HEK293 (cell line): ENCODE results near the gene ZNF543.

Source experiments
- CTCF ChIA-PET: fragments of 350-600 bp; formaldehyde crosslinking; extraction: SDS; loops from one replicate; lab custom pipeline; 2021; ENCODE audit warnings: antibody characterized with exemption; lab: Yijun Ruan, JAX
- POLR2A ChIA-PET: fragments of 300-600 bp; formaldehyde crosslinking; extraction: SDS; loops from one replicate; lab custom pipeline; 2020; ENCODE audit warnings: antibody characterized with exemption, inconsistent platforms; lab: Yijun Ruan, JAX
- H3K27ac ChIP-seq: fragments of 200-500 bp; sonication (Bioruptor generic); 2 replicates; pipeline ENCODE4 v1.5.1; 2014; ENCODE audit warnings: low read depth, low read length, control low read depth, inconsistent platforms; ENCODE audit errors: extremely low read depth
- H3K36me3 ChIP-seq, 2 experiments: fragments of 200-500 bp in 1 of 2; sonication (Bioruptor generic) in 1 of 2; 1 replicate in 1 of 2; 2 replicates in 1 of 2; pipeline ENCODE4 v1.5.1; 2014 to 2017; ENCODE audit warnings: inconsistent platforms in 2 of 2, low read length in 2 of 2; ENCODE audit not compliant: control insufficient read depth in 2 of 2, insufficient read depth in 1 of 2
- H3K4me1 ChIP-seq: fragments of 200-500 bp; sonication (Bioruptor generic); 2 replicates; pipeline ENCODE4 v1.5.1; 2014; ENCODE audit warnings: mild to moderate bottlenecking, low read length, inconsistent platforms; ENCODE audit not compliant: control insufficient read depth, insufficient read depth
- H3K4me3 ChIP-seq: 2 replicates; pipeline ENCODE4 v1.5.1; 2011; ENCODE audit warnings: low read depth, mild to moderate bottlenecking, control low read depth, low read length, moderate library complexity
- H3K9me3 ChIP-seq: fragments of 200-500 bp; sonication (Bioruptor generic); 2 replicates; pipeline ENCODE4 v1.5.1; 2014; ENCODE audit warnings: low read depth, low read length, inconsistent platforms; ENCODE audit not compliant: control insufficient read depth, insufficient read depth
- FEZF1 ChIP-seq: fragments of 450-650 bp; formaldehyde crosslinking; IDR thresholded peaks from 2 replicates; pipeline ENCODE4 v1.5.1; 2016; ENCODE audit warnings: missing biosample characterization, missing genetic modification characterization
- IKZF3 ChIP-seq: fragments of 450-650 bp; IDR thresholded peaks from 2 replicates; pipeline ENCODE4 v1.5.0; 2018; ENCODE audit warnings: missing biosample characterization, mild to moderate bottlenecking, missing genetic modification characterization, moderate library complexity
- INSM2 ChIP-seq: fragments of 450-650 bp; formaldehyde crosslinking; IDR thresholded peaks from 2 replicates; pipeline ENCODE4 v1.5.1; 2016; ENCODE audit warnings: missing biosample characterization, missing genetic modification characterization
- KLF8 ChIP-seq: fragments of 450-650 bp; formaldehyde crosslinking; IDR thresholded peaks from 2 replicates; pipeline ENCODE4 v1.5.1; 2016; ENCODE audit warnings: missing biosample characterization, missing genetic modification characterization
- PATZ1 ChIP-seq: fragments of 450-650 bp; formaldehyde crosslinking; IDR thresholded peaks from 2 replicates; pipeline ENCODE4 v1.5.1; 2016; ENCODE audit warnings: missing biosample characterization, missing genetic modification characterization
- SALL2 ChIP-seq: fragments of 450-650 bp; formaldehyde crosslinking; IDR thresholded peaks from 2 replicates; pipeline ENCODE4 v1.5.0; 2017; ENCODE audit warnings: missing biosample characterization, mild to moderate bottlenecking, missing genetic modification characterization, borderline replicate concordance
- SP3 ChIP-seq: fragments of 450-650 bp; formaldehyde crosslinking; IDR thresholded peaks from 2 replicates; pipeline ENCODE4 v1.5.1; 2016; ENCODE audit warnings: missing biosample characterization, missing genetic modification characterization
- ZBTB49 ChIP-seq: fragments of 450-650 bp; formaldehyde crosslinking; IDR thresholded peaks from 2 replicates; pipeline ENCODE4 v1.5.1; 2016; ENCODE audit warnings: missing biosample characterization, missing genetic modification characterization, low read depth
- ZFP37 ChIP-seq: fragments of 450-650 bp; formaldehyde crosslinking; IDR thresholded peaks from 2 replicates; pipeline ENCODE4 v1.5.1; 2016; ENCODE audit warnings: missing biosample characterization, missing genetic modification characterization
- ZNF114 ChIP-seq: fragments of 450-650 bp; formaldehyde crosslinking; IDR thresholded peaks from 2 replicates; pipeline ENCODE4 v1.5.0; 2017; ENCODE audit warnings: missing biosample characterization, missing genetic modification characterization
- ZNF174 ChIP-seq: fragments of 450-650 bp; formaldehyde crosslinking; IDR thresholded peaks from 2 replicates; pipeline ENCODE4 v1.5.0; 2017; ENCODE audit warnings: missing biosample characterization, mild to moderate bottlenecking, missing genetic modification characterization
- ZNF23 ChIP-seq: fragments of 450-650 bp; formaldehyde crosslinking; IDR thresholded peaks from 2 replicates; pipeline ENCODE4 v1.5.1; 2016; ENCODE audit warnings: missing biosample characterization, missing genetic modification characterization, borderline replicate concordance
- ZNF274 ChIP-seq, 2 experiments: fragments of 200-500 bp in 1 of 2; fragments of 450-650 bp in 1 of 2; sonication (Bioruptor generic) in 1 of 2; formaldehyde crosslinking in 1 of 2; IDR thresholded peaks; 2 replicates each; pipeline versions ENCODE4 v1.5.1 to v1.6.1; 2014 to 2016; ENCODE audit warnings: borderline replicate concordance in 1 of 2, inconsistent platforms in 1 of 2, low read length in 1 of 2, missing biosample characterization in 1 of 2, missing genetic modification characterization in 1 of 2
- ZNF280D ChIP-seq: fragments of 450-650 bp; formaldehyde crosslinking; IDR thresholded peaks from 2 replicates; pipeline ENCODE4 v1.5.1; 2016; ENCODE audit warnings: missing biosample characterization, missing genetic modification characterization
- ZNF324 ChIP-seq: fragments of 450-650 bp; formaldehyde crosslinking; IDR thresholded peaks from 2 replicates; pipeline ENCODE4 v1.5.1; 2016; ENCODE audit warnings: missing biosample characterization, missing genetic modification characterization
- ZNF362 ChIP-seq: fragments of 450-650 bp; formaldehyde crosslinking; IDR thresholded peaks from 2 replicates; pipeline ENCODE4 v1.5.1; 2016; ENCODE audit warnings: missing biosample characterization, missing genetic modification characterization
- ZNF37A ChIP-seq: fragments of 450-650 bp; IDR thresholded peaks from 2 replicates; pipeline ENCODE4 v1.5.1; 2018; ENCODE audit warnings: missing biosample characterization, missing genetic modification characterization
- ZNF404 ChIP-seq: fragments of 450-650 bp; formaldehyde crosslinking; IDR thresholded peaks from 2 replicates; pipeline ENCODE4 v1.5.1; 2017; ENCODE audit warnings: missing biosample characterization, missing genetic modification characterization
- ZNF555 ChIP-seq: fragments of 450-650 bp; formaldehyde crosslinking; conservative IDR thresholded peaks from 2 replicates; pipeline ENCODE4 v1.5.1; 2017; ENCODE audit warnings: missing biosample characterization, mild to moderate bottlenecking, missing genetic modification characterization, inconsistent platforms
- ZNF558 ChIP-seq: fragments of 450-650 bp; formaldehyde crosslinking; IDR thresholded peaks from 2 replicates; pipeline ENCODE4 v1.5.1; 2016; ENCODE audit warnings: missing biosample characterization, missing genetic modification characterization
- ZNF561 ChIP-seq: fragments of 450-650 bp; IDR thresholded peaks from 2 replicates; pipeline ENCODE4 v1.5.1; 2018; ENCODE audit warnings: missing biosample characterization, missing genetic modification characterization, borderline replicate concordance
- ZNF645 ChIP-seq: fragments of 450-650 bp; formaldehyde crosslinking; IDR thresholded peaks from 2 replicates; pipeline ENCODE4; 2016; ENCODE audit warnings: missing biosample characterization, missing genetic modification characterization
- ZNF76 ChIP-seq: fragments of 450-650 bp; formaldehyde crosslinking; IDR thresholded peaks from 2 replicates; pipeline ENCODE4; 2016; ENCODE audit warnings: low read depth, missing biosample characterization, missing genetic modification characterization, borderline replicate concordance
- ZNF776 ChIP-seq: fragments of 450-650 bp; formaldehyde crosslinking; IDR thresholded peaks from 2 replicates; pipeline ENCODE4 v1.5.0; 2017; ENCODE audit warnings: missing biosample characterization, missing genetic modification characterization, borderline replicate concordance
- ZSCAN23 ChIP-seq: fragments of 450-650 bp; formaldehyde crosslinking; IDR thresholded peaks from 2 replicates; pipeline ENCODE4 v1.5.1; 2016; ENCODE audit warnings: missing biosample characterization, missing genetic modification characterization

The ZNF543 gene

GRCh38 chr19:57279418-57280164 is 40.7 kb upstream of the ZNF543 start:
- H3K4me1 ChIP-seq: peaks cover 16% of the 10 kb centered on the region
- CTCF ChIA-PET: no interaction called here
- H3K27ac ChIP-seq: peak overlapping the region; percentile 90
- peak overlapping the region; percentile 96 for H3K4me3 ChIP-seq
- POLR2A ChIA-PET: interaction anchor here (0.6 to 1.0 kb wide), 2 partner anchors 33 to 39 kb away, joined by 3 to 5 read pairs; partner anchors contain the start of gene ZNF805
- H3K36me3 ChIP-seq: peaks cover 19 to 25% of the 10 kb centered on the region in 2 experiments; a peak in 2 of 3 replicates
- H3K9me3 ChIP-seq: no peaks in the 10 kb centered on the region
- TF ChIP-seq KLF8 (tag by site-specific recombination) (no peak), ZNF362 (tag by site-specific recombination) (no peak), INSM2 (tag by site-specific recombination) (no peak), ZNF555 (tag by site-specific recombination) (no peak), ZNF76 (tag by site-specific recombination) (peak; percentile 42), ZSCAN23 (tag by site-specific recombination) (no peak), SALL2 (no peak), ZNF324 (tag by site-specific recombination) (no peak; the same call in 1 of the 2 replicates), ZNF114 (no peak), ZNF23 (tag by site-specific recombination) (no peak), IKZF3 (peak; percentile 44; the same call in 1 of the 2 replicates), ZNF37A (tag by site-specific recombination) (no peak), ZNF274 (IDR thresholded peaks at IDR 0.05; ENCODE audit: low read length) (no peak), ZNF274 (tag by site-specific recombination; IDR thresholded peaks at IDR 0.05; ENCODE audit: borderline replicate concordance) (no peak), ZBTB49 (tag by site-specific recombination) (no peak), ZNF645 (no peak), SP3 (tag by site-specific recombination) (no peak), FEZF1 (tag by site-specific recombination) (peak; percentile 64), ZNF174 (no peak), ZNF280D (no peak), PATZ1 (tag by site-specific recombination) (no peak), ZNF558 (tag by site-specific recombination) (0 out of 2 replicates have a peak, but pooled peaks have one; percentile 30), ZNF404 (no peak), ZNF561 (peak; percentile 82; the same call in 1 of the 2 replicates), ZNF776 (tag by site-specific recombination) (no peak), ZFP37 (peak; percentile 54; the same call in 1 of the 2 replicates)
